Choroid plexus epithelial cell (primary cell): ENCODE data around the gene B3GAT1.

ENCODE experiments used
- DNase-seq: peaks from one replicate; pipeline ENCODE4 v3.0.0-alpha.2; 2010; ENCODE audit warnings: low read depth
- H3K4me3 ChIP-seq: 2 replicates; pipeline ENCODE4 v1.5.1; 2011; ENCODE audit warnings: low read depth, mild to moderate bottlenecking, control low read depth, low read length, moderate library complexity
- CTCF ChIP-seq: conservative IDR thresholded peaks from 2 replicates; pipeline ENCODE4 v1.5.1; 2011; ENCODE audit warnings: low read depth, mild to moderate bottlenecking, control low read depth, inconsistent platforms, low read length, moderate library complexity

B3GAT1 gene

GRCh38 chr11:134330611-134331353 is 81.3 kb downstream of the B3GAT1 start:
- no peak overlapping the region for H3K4me3 ChIP-seq
- DNase-seq = no peak
- TF ChIP-seq CTCF = no peak
